ENCODE measurements around the gene BTRC.

DNA sequence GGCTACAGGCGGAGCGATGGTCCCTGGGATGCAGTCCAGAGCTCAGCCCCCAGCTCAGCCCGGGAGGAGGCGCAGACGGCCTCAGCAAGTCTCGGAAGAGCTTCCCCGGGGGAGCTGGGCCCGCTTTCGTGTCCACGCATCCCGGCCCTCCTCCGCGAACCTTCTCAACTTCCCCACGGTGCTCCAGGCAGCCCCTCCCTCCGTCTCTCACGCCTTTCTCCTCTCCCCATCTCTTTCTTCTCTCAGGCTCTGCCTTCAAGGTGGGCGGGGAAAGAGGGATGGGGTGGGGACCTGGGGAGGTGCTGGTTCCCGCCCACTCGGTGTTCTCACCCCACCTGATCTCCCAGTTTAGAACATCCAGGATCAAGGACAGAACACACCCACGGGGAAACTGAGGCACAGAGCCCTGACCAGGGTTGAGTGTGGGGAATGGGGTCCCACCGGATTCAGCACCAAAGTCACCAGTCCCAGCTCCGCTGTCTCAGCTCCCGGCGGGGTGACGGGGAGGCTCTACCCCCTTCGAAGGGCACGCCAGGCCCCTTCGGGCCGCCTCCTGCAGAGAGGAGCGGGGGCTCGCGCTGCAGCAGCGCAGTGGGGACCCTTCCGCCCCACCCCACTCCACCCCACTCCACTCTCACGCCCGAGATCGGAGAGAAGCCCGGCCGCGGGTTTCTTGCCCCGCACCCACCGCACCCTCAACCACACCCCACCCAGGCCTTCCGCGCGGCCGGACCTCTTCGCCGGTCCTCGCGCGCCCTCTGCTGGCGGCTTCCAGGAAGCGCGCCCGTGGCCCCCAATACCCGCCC, 215.9 kb downstream of the BTRC start:
- no peak; the same call in 1 of the 2 replicates for TF ChIP-seq POLR2A (IDR thresholded peaks at IDR 0.05; ENCODE audit: low read depth, low read length)
- TF ChIP-seq TCF7 (IDR thresholded peaks at IDR 0.05; ENCODE audit: borderline replicate concordance) = no peak
- no peak for TF ChIP-seq NRF1 (conservative IDR thresholded peaks at IDR 0.05; ENCODE audit: low read depth, low read length)

Measured in GM12878 (cell line).